HepG2 (cell line): ENCODE results near the gene TAF6L. TPM values are rescaled to one million over a fixed set of nuclear protein-coding genes. Genes with fewer than 3 reads are reported as not detected.

Experiments
- BHLHE40 ChIP-seq: IDR thresholded peaks from 2 replicates; pipeline ENCODE4 v1.6.1; 2011; ENCODE audit warnings: low read length, improper control_type of control experiment
- CBX1 ChIP-seq: IDR thresholded peaks from one replicate; pipeline ENCODE4 v1.6.1; 2016; ENCODE audit warnings: antibody characterized with exemption, low read depth
- DNMT1 ChIP-seq: sonication (generic); formaldehyde crosslinking; IDR thresholded peaks from 2 replicates; pipeline ENCODE4 v1.5.1; 2020; ENCODE audit warnings: mild to moderate bottlenecking, missing genetic modification reagents
- ESRRA ChIP-seq: sonication (generic); formaldehyde crosslinking; IDR thresholded peaks from 2 replicates; pipeline ENCODE4 v1.5.1; 2020; ENCODE audit warnings: mild to moderate bottlenecking, low read depth, missing genetic modification reagents
- HNF1B ChIP-seq: sonication (generic); formaldehyde crosslinking; IDR thresholded peaks from 2 replicates; pipeline ENCODE4 v1.5.1; 2020; ENCODE audit warnings: mild to moderate bottlenecking, moderate library complexity, missing genetic modification reagents
- KAT8 ChIP-seq: IDR thresholded peaks from 2 replicates; pipeline ENCODE4 v1.6.1; 2016; ENCODE audit warnings: missing genetic modification reagents, missing compliant biosample characterization
- KDM1A ChIP-seq: IDR thresholded peaks from 2 replicates; pipeline ENCODE4 v1.6.1; 2016; ENCODE audit warnings: missing compliant biosample characterization
- KDM3A ChIP-seq: IDR thresholded peaks from 2 replicates; pipeline ENCODE4 v1.6.1; 2018; ENCODE audit warnings: low read depth, missing compliant biosample characterization
- KDM6A ChIP-seq: IDR thresholded peaks from 2 replicates; pipeline ENCODE4 v1.6.1; 2016; ENCODE audit warnings: low read depth
- KLF15 ChIP-seq: sonication (generic); formaldehyde crosslinking; IDR thresholded peaks from 2 replicates; pipeline ENCODE4 v1.8.1; 2023; ENCODE audit warnings: borderline replicate concordance, mild to moderate bottlenecking, inconsistent platforms, missing genetic modification reagents, mixed read lengths
- LCORL ChIP-seq, 2 experiments: fragments of 450-650 bp in 1 of 2; sonication (generic) in 1 of 2; formaldehyde crosslinking in 1 of 2; IDR thresholded peaks; 2 replicates each; pipeline versions ENCODE4 v1.5.0 to v1.6.1; 2017 to 2020; ENCODE audit warnings: antibody characterized with exemption in 1 of 2, missing genetic modification reagents in 1 of 2
- NFYB ChIP-seq: sonication (generic); formaldehyde crosslinking; IDR thresholded peaks from 2 replicates; pipeline ENCODE4 v1.4.0; 2020; ENCODE audit warnings: missing genetic modification reagents
- NONO ChIP-seq, 2 experiments: fragments of 450-650 bp in 1 of 2; sonication (generic) in 1 of 2; formaldehyde crosslinking in 1 of 2; IDR thresholded peaks in 1 of 2; conservative IDR thresholded peaks in 1 of 2; 2 replicates each; pipeline versions ENCODE4 v1.6.1 to v1.8.0; 2017 to 2022; ENCODE audit warnings: mild to moderate bottlenecking in 1 of 2, missing genetic modification reagents in 1 of 2, moderate library complexity in 1 of 2
- NR2F2 ChIP-seq: IDR thresholded peaks from 2 replicates; pipeline ENCODE4 v1.6.1; 2012; ENCODE audit warnings: low read depth, inconsistent platforms, borderline replicate concordance
- PAWR ChIP-seq: sonication (generic); formaldehyde crosslinking; IDR thresholded peaks from 2 replicates; pipeline ENCODE4 v1.4.0; 2020; ENCODE audit warnings: missing genetic modification reagents, mild to moderate bottlenecking, borderline replicate concordance
- POLR2AphosphoS5 ChIP-seq: IDR thresholded peaks from 2 replicates; pipeline ENCODE4 v1.6.1; 2012; ENCODE audit warnings: low read depth, low read length
- RBAK ChIP-seq: sonication (generic); formaldehyde crosslinking; IDR thresholded peaks from 2 replicates; pipeline ENCODE4 v1.5.1; 2020; ENCODE audit warnings: mild to moderate bottlenecking, missing genetic modification reagents
- SKIL ChIP-seq: sonication (generic); formaldehyde crosslinking; IDR thresholded peaks from 2 replicates; pipeline ENCODE4 v1.8.0; 2022; ENCODE audit warnings: missing genetic modification reagents, mild to moderate bottlenecking, moderate library complexity, borderline replicate concordance
- SRY ChIP-seq: sonication (generic); formaldehyde crosslinking; IDR thresholded peaks from 2 replicates; pipeline ENCODE4 v1.8.0; 2022; ENCODE audit warnings: mild to moderate bottlenecking, missing genetic modification reagents
- TP53 ChIP-seq: sonication (generic); formaldehyde crosslinking; conservative IDR thresholded peaks from 2 replicates; pipeline ENCODE4 v1.4.0; 2020; ENCODE audit warnings: missing genetic modification reagents
- ZBTB4 ChIP-seq: sonication (generic); formaldehyde crosslinking; IDR thresholded peaks from 2 replicates; pipeline ENCODE4 v1.4.0; 2020; ENCODE audit warnings: missing genetic modification reagents, mild to moderate bottlenecking, borderline replicate concordance
- ZNF230 ChIP-seq: sonication (generic); formaldehyde crosslinking; IDR thresholded peaks from 2 replicates; pipeline ENCODE4 v1.4.0; 2020; ENCODE audit warnings: mild to moderate bottlenecking, missing genetic modification reagents
- ZNF724P ChIP-seq: sonication (generic); formaldehyde crosslinking; IDR thresholded peaks from 2 replicates; pipeline ENCODE4 v1.8.0; 2022; ENCODE audit warnings: missing genetic modification reagents, borderline replicate concordance
- ZSCAN30 ChIP-seq: sonication (generic); formaldehyde crosslinking; IDR thresholded peaks from 2 replicates; pipeline ENCODE4 v1.5.0; 2020; ENCODE audit warnings: mild to moderate bottlenecking, missing genetic modification reagents
- polyA plus RNA-seq, 8 experiments: library from polyadenylated mRNA; depleted of rRNA in 3 of 8; stranded (reverse) in 7 of 8; unstranded in 1 of 8; fragments of >200 nt; fragmentation: Illumina TruSeq in 4 of 8; extraction: Trizol in 4 of 8; gene quantifications; 2 replicates each; pipeline versions ENCODE4 v1.2.1 to v1.2.3, GENCODE V29; 2011 to 2016; ENCODE audit warnings: low read depth in 4 of 8, missing spikeins in 1 of 8, mixed read lengths in 1 of 8; ENCODE audit not compliant: insufficient read depth in 1 of 8
- total RNA-seq, 5 experiments: library from RNA; depleted of rRNA; stranded (reverse); fragments of >200 nt; fragmentation: Illumina TruSeq; extraction: Trizol; gene quantifications; 2 replicates each; pipeline ENCODE4 v1.2.3, GENCODE V29; 2016; ENCODE audit warnings: low read depth in 1 of 5

TAF6L gene
- total and polyA plus RNA-seq, 2 of the 13 experiments (the other 11 are each of a cell fraction or from before 2014, with no cell fraction given), result 12.6 to 19.4 TPM

- TF ChIP-seq ZNF724P (CRISPR knock-in tag) (peak; percentile 82; the same call in 1 of the 2 replicates), CBX1 (peak; percentile 71), KLF15 (peak; percentile 35; the same call in 1 of the 2 replicates), RBAK (CRISPR knock-in tag) (no peak), ZSCAN30 (CRISPR knock-in tag) (peak; percentile 82; the same call in 1 of the 2 replicates), ZBTB4 (CRISPR knock-in tag) (no peak; the same call in 1 of the 2 replicates), TP53 (0 out of 2 replicates have a peak, but pooled peaks have one; percentile 61), SKIL (CRISPR knock-in tag) (0 out of 2 replicates have a peak, but pooled peaks have one; percentile 5), ZNF230 (CRISPR knock-in tag) (peak; percentile 98), BHLHE40 (no peak), POLR2AphosphoS5 (peak; percentile 93), DNMT1 (peak; percentile 84; the same call in 1 of the 2 replicates), LCORL (IDR thresholded peaks at IDR 0.05) (no peak), LCORL (CRISPR knock-in tag; IDR thresholded peaks at IDR 0.05) (peak; percentile 77; the same call in 1 of the 2 replicates), KDM1A (no peak), KDM6A (CRISPR knock-in tag) (peak; percentile 24; the same call in 1 of the 2 replicates), KAT8 (peak; percentile 96), NR2F2 (no peak), ESRRA (CRISPR knock-in tag) (peak; percentile 77), SRY (CRISPR knock-in tag) (no peak), NONO (IDR thresholded peaks at IDR 0.05) (no peak), NONO (CRISPR knock-in tag; conservative IDR thresholded peaks at IDR 0.05) (no peak; the same call in none of the 2 replicates), PAWR (no peak), NFYB (CRISPR knock-in tag) (peak; percentile 43), KDM3A (peak; percentile 87), HNF1B (CRISPR knock-in tag) (peak; percentile 98)
Measured at GRCh38 chr11:62787005-62787759, 16.0 kb downstream of the TAF6L start, which contains the start of gene TMEM179B (continued).
